Skeletal muscle tissue (tissue), 4 donors: ENCODE results near the gene CYFIP2. TPM values are rescaled to one million over a fixed set of nuclear protein-coding genes. Genes with fewer than 3 reads are reported as not detected.

ENCODE experiments used
- H3K27ac ChIP-seq: one replicate; pipeline ENCODE4 v1.7.0; 2013; ENCODE audit warnings: mild to moderate bottlenecking, low read depth, low read length, inconsistent platforms
- H3K27me3 ChIP-seq, 3 donors: one replicate each; pipeline ENCODE4 v1.7.0; 2013; ENCODE audit warnings: low read length in 3 of 3; ENCODE audit not compliant: control insufficient read depth in 3 of 3, insufficient read depth in 3 of 3
- H3K36me3 ChIP-seq, 3 donors: one replicate each; pipeline ENCODE4 v1.7.0; 2013; ENCODE audit warnings: low read length in 3 of 3; ENCODE audit not compliant: control insufficient read depth in 3 of 3, insufficient read depth in 3 of 3
- H3K4me1 ChIP-seq, 3 donors: one replicate each; pipeline ENCODE4 v1.7.0; 2013; ENCODE audit warnings: low read length in 3 of 3, mild to moderate bottlenecking in 3 of 3; ENCODE audit not compliant: control insufficient read depth in 3 of 3, insufficient read depth in 3 of 3
- H3K4me3 ChIP-seq, 3 donors: one replicate each; pipeline ENCODE4 v1.7.0; 2013; ENCODE audit warnings: low read length in 3 of 3
- H3K9ac ChIP-seq, 3 donors: one replicate each; pipeline ENCODE4 v1.7.0; 2013; ENCODE audit warnings: low read length in 3 of 3, mild to moderate bottlenecking in 3 of 3, moderate library complexity in 2 of 3, low read depth in 1 of 3
- H3K9me3 ChIP-seq, 3 donors: one replicate each; pipeline ENCODE4 v1.7.0; 2013; ENCODE audit warnings: low read length in 3 of 3; ENCODE audit not compliant: control insufficient read depth in 3 of 3
- total RNA-seq: library from RNA; depleted of rRNA; stranded (reverse); fragments of >200 nt; gene quantifications from one replicate; pipeline ENCODE4 v1.2.3, GENCODE V29; 2014
- donor health status: Osteomylitis.

CYFIP2 gene
- total RNA-seq, 1 donor from 2014 or later: 7.8 TPM

- Histone ChIP-seq H3K27me3 (no peaks in the 10 kb centered on the region), H3K4me1 (peaks cover 0 to 4% (median 0%) of the 10 kb centered on the region in 3 donors), H3K36me3 (no peaks in the 10 kb centered on the region), H3K9ac (no peak overlapping the region), H3K9me3 (no peaks in the 10 kb centered on the region), H3K4me3 (no peak overlapping the region), H3K27ac (no peak overlapping the region)
Measured at GRCh38 chr5:157294407-157295091, 28.6 kb downstream of the CYFIP2 start.

GRCh38 chr5:157295247-157295646 lies 29.3 kb downstream of the CYFIP2 start:
- Histone ChIP-seq H3K27me3 (no peaks in the 10 kb centered on the region), H3K9me3 (no peaks in the 10 kb centered on the region), H3K36me3 (no peaks in the 10 kb centered on the region), H3K27ac (no peak overlapping the region), H3K9ac (no peak overlapping the region), H3K4me1 (peaks cover 0 to 4% (median 0%) of the 10 kb centered on the region in 3 donors), H3K4me3 (no peak overlapping the region)

GRCh38 chr5:157300564-157300963 lies 34.6 kb downstream of the CYFIP2 start:
- H3K36me3 ChIP-seq: no peaks in the 10 kb centered on the region
- no peak overlapping the region for H3K4me3 ChIP-seq
- no peak overlapping the region for H3K27ac ChIP-seq
- no peaks in the 10 kb centered on the region for H3K9me3 ChIP-seq
- H3K27me3 ChIP-seq: no peaks in the 10 kb centered on the region
- H3K9ac ChIP-seq: no peak overlapping the region
- peaks cover 0 to 11% (median 0%) of the 10 kb centered on the region in 3 donors for H3K4me1 ChIP-seq

- no peaks in the 10 kb centered on the region for H3K9me3 ChIP-seq
- no peak overlapping the region for H3K4me3 ChIP-seq
- H3K27ac ChIP-seq: no peak overlapping the region
- H3K27me3 ChIP-seq: no peaks in the 10 kb centered on the region
- H3K9ac ChIP-seq: no peak overlapping the region
- no peaks in the 10 kb centered on the region for H3K36me3 ChIP-seq
- H3K4me1 ChIP-seq: peaks cover 0 to 15% (median 0%) of the 10 kb centered on the region in 3 donors
Measured at GRCh38 chr5:157301066-157301465, 35.1 kb downstream of the CYFIP2 start.

GRCh38 chr5:157303023-157303422 lies 37.1 kb downstream of the CYFIP2 start:
- peaks cover 0 to 17% (median 0%) of the 10 kb centered on the region in 3 donors for H3K4me1 ChIP-seq
- H3K36me3 ChIP-seq: no peaks in the 10 kb centered on the region
- no peaks in the 10 kb centered on the region for H3K9me3 ChIP-seq
- H3K27me3 ChIP-seq: no peaks in the 10 kb centered on the region
- H3K9ac ChIP-seq: no peak overlapping the region
- no peak overlapping the region for H3K4me3 ChIP-seq
- no peak overlapping the region for H3K27ac ChIP-seq

- no peaks in the 10 kb centered on the region for H3K27me3 ChIP-seq
- no peaks in the 10 kb centered on the region for H3K36me3 ChIP-seq
- no peak overlapping the region for H3K4me3 ChIP-seq
- peaks cover 0 to 17% (median 0%) of the 10 kb centered on the region in 3 donors for H3K4me1 ChIP-seq
- H3K9me3 ChIP-seq: no peaks in the 10 kb centered on the region
- H3K9ac ChIP-seq: no peak overlapping the region
- no peak overlapping the region for H3K27ac ChIP-seq
Measured at GRCh38 chr5:157303667-157304327, 37.9 kb downstream of the CYFIP2 start.

DNA sequence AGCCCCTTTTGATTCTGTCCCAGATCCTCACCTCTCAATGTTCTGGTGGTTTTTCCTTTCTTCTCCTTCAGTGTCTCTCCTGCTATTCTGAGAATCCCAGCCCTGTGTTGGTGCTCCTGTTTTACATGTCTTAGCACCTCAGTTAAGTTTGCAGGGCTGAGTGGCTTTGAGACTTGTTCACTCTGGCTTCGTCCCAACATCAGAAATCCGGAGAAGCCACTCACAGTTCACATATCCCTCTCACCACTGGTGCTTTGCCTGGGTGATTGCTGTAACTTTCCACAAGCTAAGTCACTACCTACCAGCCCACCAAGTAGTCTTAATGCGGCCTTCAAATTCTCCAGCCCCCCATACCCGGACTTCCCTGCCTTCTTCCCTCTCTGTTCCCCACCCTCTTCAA lies 40.2 kb downstream of the CYFIP2 start:
- Histone ChIP-seq H3K27ac (no peak overlapping the region), H3K9me3 (no peaks in the 10 kb centered on the region), H3K9ac (no peak overlapping the region), H3K4me3 (no peak overlapping the region), H3K36me3 (no peaks in the 10 kb centered on the region), H3K4me1 (peaks cover 0 to 17% (median 0%) of the 10 kb centered on the region in 3 donors), H3K27me3 (peaks cover 0 to 3% (median 0%) of the 10 kb centered on the region in 3 donors)

- Histone ChIP-seq H3K4me3 (no peak overlapping the region), H3K9me3 (no peaks in the 10 kb centered on the region), H3K36me3 (no peaks in the 10 kb centered on the region), H3K27me3 (peaks cover 0 to 3% (median 0%) of the 10 kb centered on the region in 3 donors), H3K4me1 (peaks cover 0 to 17% (median 0%) of the 10 kb centered on the region in 3 donors), H3K27ac (no peak overlapping the region), H3K9ac (no peak overlapping the region)
Measured at GRCh38 chr5:157306692-157307471, 41.0 kb downstream of the CYFIP2 start.

GRCh38 chr5:157308836-157309465 lies 43.0 kb downstream of the CYFIP2 start:
- Histone ChIP-seq H3K9me3 (no peaks in the 10 kb centered on the region), H3K27me3 (peaks cover 0 to 3% (median 0%) of the 10 kb centered on the region in 3 donors), H3K27ac (no peak overlapping the region), H3K4me3 (no peak overlapping the region), H3K36me3 (no peaks in the 10 kb centered on the region), H3K4me1 (peaks cover 0 to 15% (median 0%) of the 10 kb centered on the region in 3 donors), H3K9ac (no peak overlapping the region)
